Stimulated activated CD4-positive, alpha-beta T cell treated with anti-CD3 and anti-CD28 coated beads, Interleukin-4, amount 100 ng/mL, for 1 hour (primary cell): ENCODE data around the gene PPP1CB.
"Not testable (repeated sequence)": the region's sequence is repeated elsewhere in the genome, so short reads cannot be mapped to it uniquely, and the experiment has no call there.

Source experiments
- DNase-seq: peaks from one replicate; pipeline ENCODE4 v3.0.0-alpha.2; 2020

Gene PPP1CB

GRCh38 chr2:28751252-28751955 is at the start of gene PPP1CB:
Gene PPP1CB (plus strand): TSS chr2:28751830. CDS start chr2:28752125, 295 bp downstream.
- DNase-seq = peak; percentile 96

GRCh38 chr2:28702415-28702861 is 49.2 kb upstream of the PPP1CB start:
- no peak for DNase-seq

- DNase-seq = no peak
Observed at GRCh38 chr2:28702878-28703277, 48.8 kb upstream of the PPP1CB start.

- DNase-seq = no peak
Observed at GRCh38 chr2:28704621-28705020, 47.0 kb upstream of the PPP1CB start.

GRCh38 chr2:28705751-28706440 is 45.7 kb upstream of the PPP1CB start:
- no peak for DNase-seq

- no peak for DNase-seq
Observed at GRCh38 chr2:28707592-28707991, 44.0 kb upstream of the PPP1CB start.

GRCh38 chr2:28709101-28709500 is 42.5 kb upstream of the PPP1CB start:
- DNase-seq = no peak

- no peak for DNase-seq
Observed at GRCh38 chr2:28710545-28710944, 41.1 kb upstream of the PPP1CB start.

GRCh38 chr2:28713577-28714298 is 37.9 kb upstream of the PPP1CB start:
- no peak for DNase-seq

GRCh38 chr2:28716265-28716865 is 35.3 kb upstream of the PPP1CB start:
- DNase-seq = no peak

- no peak for DNase-seq
Observed at GRCh38 chr2:28717339-28717758, 34.3 kb upstream of the PPP1CB start.

GRCh38 chr2:28720345-28720744 is 31.3 kb upstream of the PPP1CB start:
- DNase-seq = no peak

GRCh38 chr2:28721601-28722191 is 29.9 kb upstream of the PPP1CB start:
- no peak for DNase-seq

- DNase-seq = no peak
Observed at GRCh38 chr2:28725021-28725711, 26.5 kb upstream of the PPP1CB start.

- DNase-seq = no peak
Observed at GRCh38 chr2:28726177-28726576, 25.5 kb upstream of the PPP1CB start.

- no peak for DNase-seq
Observed at GRCh38 chr2:28729698-28730097, 21.9 kb upstream of the PPP1CB start.

- no peak for DNase-seq
Observed at GRCh38 chr2:28730641-28731146, 20.9 kb upstream of the PPP1CB start.

GRCh38 chr2:28735511-28735910 is 16.1 kb upstream of the PPP1CB start:
- no peak for DNase-seq

- no peak for DNase-seq
Observed at GRCh38 chr2:28736034-28736433, 15.6 kb upstream of the PPP1CB start.

GRCh38 chr2:28737655-28738054 is 14.0 kb upstream of the PPP1CB start:
- DNase-seq = no peak

GRCh38 chr2:28742619-28743018 is 9.0 kb upstream of the PPP1CB start:
- not testable (repeated sequence) for DNase-seq

- no peak for DNase-seq
Observed at GRCh38 chr2:28745225-28745624, 6.4 kb upstream of the PPP1CB start.
